NAMALWA (cell line): Measurements from ENCODE around the gene OSBPL7.
"Not testable (repeated sequence)": the region's sequence is repeated elsewhere in the genome, so short reads cannot be mapped to it uniquely, and the experiment has no call there.

Experiments used
- DNase-seq: peaks from one replicate; pipeline ENCODE4 v3.0.0-alpha.2; 2015; ENCODE audit warnings: low spot score

OSBPL7 gene

GRCh38 chr17:47804461-47804860 is 17.1 kb downstream of the OSBPL7 start:
- DNase-seq: no peak

- DNase-seq: no peak
These were observed 17.8 kb downstream of the OSBPL7 start for GRCh38 chr17:47803751-47804150.

- DNase-seq: no peak
These were observed 18.4 kb downstream of the OSBPL7 start for GRCh38 chr17:47803201-47803600.

GRCh38 chr17:47802341-47803022 is 19.1 kb downstream of the OSBPL7 start:
- peak; percentile 75 for DNase-seq

- DNase-seq: no peak
These were observed 19.7 kb downstream of the OSBPL7 start for GRCh38 chr17:47801906-47802305.

GRCh38 chr17:47801176-47801765 is 20.3 kb downstream of the OSBPL7 start:
- DNase-seq: no peak

GRCh38 chr17:47800686-47801085 is 20.9 kb downstream of the OSBPL7 start:
- no peak for DNase-seq

- DNase-seq: no peak
These were observed 23.8 kb downstream of the OSBPL7 start for GRCh38 chr17:47797797-47798196.

GRCh38 chr17:47792979-47793378 is 28.6 kb downstream of the OSBPL7 start:
- no peak for DNase-seq

GRCh38 chr17:47792457-47792856 is 29.1 kb downstream of the OSBPL7 start:
- no peak for DNase-seq

- no peak for DNase-seq
These were observed 30.6 kb downstream of the OSBPL7 start for GRCh38 chr17:47791025-47791424.

GRCh38 chr17:47789611-47790561 is 31.7 kb downstream of the OSBPL7 start:
- DNase-seq: no peak

- DNase-seq: peak; percentile 49
These were observed 36.0 kb downstream of the OSBPL7 start for GRCh38 chr17:47785538-47786123.

GRCh38 chr17:47781397-47781796 is 40.2 kb downstream of the OSBPL7 start:
- no peak for DNase-seq

- DNase-seq: no peak
These were observed 43.4 kb downstream of the OSBPL7 start for GRCh38 chr17:47778184-47778635.

GRCh38 chr17:47776330-47777197 is 45.0 kb downstream of the OSBPL7 start:
- peak; percentile 77 for DNase-seq

GRCh38 chr17:47774987-47775580 is 46.5 kb downstream of the OSBPL7 start:
- no peak for DNase-seq

- no peak for DNase-seq
These were observed 47.3 kb downstream of the OSBPL7 start for GRCh38 chr17:47774331-47774730.

GRCh38 chr17:47773649-47774048 is 47.9 kb downstream of the OSBPL7 start:
- not testable (repeated sequence) for DNase-seq

- DNase-seq: no peak
These were observed 57.5 kb downstream of the OSBPL7 start for GRCh38 chr17:47763913-47764582.
